Measurements from ENCODE around the gene UPK1A. TPM values are rescaled to one million over a fixed set of nuclear protein-coding genes. Genes with fewer than 3 reads are reported as not detected.

The UPK1A gene
- total RNA-seq, 4 donors from 2014 or later = 5.1 to 45.2 (median 16.5) TPM

DNA sequence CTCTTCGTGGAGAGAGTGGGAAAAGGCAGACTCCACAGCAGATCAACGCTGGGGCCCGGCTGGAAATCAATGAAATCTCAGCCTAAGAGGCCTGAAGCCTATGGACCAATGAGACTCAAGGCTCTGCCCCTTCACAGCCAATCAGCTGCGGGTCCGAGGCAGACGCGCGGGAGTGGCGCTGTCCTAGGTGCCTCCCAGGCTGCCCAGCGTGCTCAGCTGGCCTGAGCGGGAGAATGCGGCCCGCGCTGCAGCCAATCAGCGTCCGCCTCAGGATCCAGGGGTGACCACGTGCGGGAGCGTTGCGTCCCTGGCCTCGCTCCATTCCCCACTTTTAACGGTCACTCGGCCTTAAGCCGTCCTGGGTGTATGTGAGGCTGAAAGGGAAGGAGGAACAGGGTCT is 37.9 kb downstream of the UPK1A start, which contains the start of gene ZBTB32:
ZBTB32 (plus strand) TSS at position 341 of the 400 bp plus-strand sequence. CDS start 10,069 bp downstream, outside the sequence.
- 42 to 43% methylated on average over 19 to 24 of the region's 24 CpGs for WGBS, 2 donors
- TF ChIP-seq, protein P1, sequence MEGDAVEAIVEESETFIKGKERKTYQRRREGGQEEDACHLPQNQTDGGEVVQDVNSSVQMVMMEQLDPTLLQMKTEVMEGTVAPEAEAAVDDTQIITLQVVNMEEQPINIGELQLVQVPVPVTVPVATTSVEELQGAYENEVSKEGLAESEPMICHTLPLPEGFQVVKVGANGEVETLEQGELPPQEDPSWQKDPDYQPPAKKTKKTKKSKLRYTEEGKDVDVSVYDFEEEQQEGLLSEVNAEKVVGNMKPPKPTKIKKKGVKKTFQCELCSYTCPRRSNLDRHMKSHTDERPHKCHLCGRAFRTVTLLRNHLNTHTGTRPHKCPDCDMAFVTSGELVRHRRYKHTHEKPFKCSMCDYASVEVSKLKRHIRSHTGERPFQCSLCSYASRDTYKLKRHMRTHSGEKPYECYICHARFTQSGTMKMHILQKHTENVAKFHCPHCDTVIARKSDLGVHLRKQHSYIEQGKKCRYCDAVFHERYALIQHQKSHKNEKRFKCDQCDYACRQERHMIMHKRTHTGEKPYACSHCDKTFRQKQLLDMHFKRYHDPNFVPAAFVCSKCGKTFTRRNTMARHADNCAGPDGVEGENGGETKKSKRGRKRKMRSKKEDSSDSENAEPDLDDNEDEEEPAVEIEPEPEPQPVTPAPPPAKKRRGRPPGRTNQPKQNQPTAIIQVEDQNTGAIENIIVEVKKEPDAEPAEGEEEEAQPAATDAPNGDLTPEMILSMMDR (IDR thresholded peaks at IDR 0.05) = no peak
- no peak for TF ChIP-seq POLR2A (IDR thresholded peaks at IDR 0.05)
- no peak for DNase-seq (ENCODE audit: low spot score in 2 of 2)
- intact Hi-C loops (cut with DNase I; ENCODE audit: low total_unique reads) = no loop called here
- H3K4me3 ChIP-seq (ENCODE audit: low read depth, poor library complexity, severe bottlenecking) = no peak within 1 kb of the TSS

DNA sequence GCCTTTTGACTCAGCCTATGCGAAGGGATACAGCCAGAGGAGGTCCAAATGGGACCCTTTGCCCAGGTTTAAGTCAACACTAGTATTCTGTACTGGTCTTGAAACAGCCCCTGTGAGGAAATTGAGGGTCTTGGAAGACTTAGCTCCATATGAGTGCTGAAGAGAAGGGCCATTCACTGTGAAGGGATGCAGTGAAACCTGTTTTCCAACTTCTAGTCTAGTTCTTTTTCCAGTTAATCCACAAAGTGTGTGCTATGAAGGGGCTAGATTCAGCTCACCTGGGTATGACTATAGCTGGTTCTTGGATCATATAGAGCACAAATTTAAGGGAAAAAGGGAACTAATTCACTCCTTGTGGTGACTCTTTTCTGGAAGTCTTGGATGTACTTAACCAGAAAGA is 42.1 kb downstream of the UPK1A start:
- no peak for DNase-seq (ENCODE audit: low spot score in 2 of 2)
- TF ChIP-seq, protein P1 (IDR thresholded peaks at IDR 0.05) = no peak
- 93 to 94% methylated on average over 1 of the region's 1 CpG for WGBS, 2 donors
- intact Hi-C loops (cut with DNase I; ENCODE audit: low total_unique reads) = no loop called here
- no peak overlapping the region for H3K4me3 ChIP-seq (ENCODE audit: low read depth, poor library complexity, severe bottlenecking)

DNA sequence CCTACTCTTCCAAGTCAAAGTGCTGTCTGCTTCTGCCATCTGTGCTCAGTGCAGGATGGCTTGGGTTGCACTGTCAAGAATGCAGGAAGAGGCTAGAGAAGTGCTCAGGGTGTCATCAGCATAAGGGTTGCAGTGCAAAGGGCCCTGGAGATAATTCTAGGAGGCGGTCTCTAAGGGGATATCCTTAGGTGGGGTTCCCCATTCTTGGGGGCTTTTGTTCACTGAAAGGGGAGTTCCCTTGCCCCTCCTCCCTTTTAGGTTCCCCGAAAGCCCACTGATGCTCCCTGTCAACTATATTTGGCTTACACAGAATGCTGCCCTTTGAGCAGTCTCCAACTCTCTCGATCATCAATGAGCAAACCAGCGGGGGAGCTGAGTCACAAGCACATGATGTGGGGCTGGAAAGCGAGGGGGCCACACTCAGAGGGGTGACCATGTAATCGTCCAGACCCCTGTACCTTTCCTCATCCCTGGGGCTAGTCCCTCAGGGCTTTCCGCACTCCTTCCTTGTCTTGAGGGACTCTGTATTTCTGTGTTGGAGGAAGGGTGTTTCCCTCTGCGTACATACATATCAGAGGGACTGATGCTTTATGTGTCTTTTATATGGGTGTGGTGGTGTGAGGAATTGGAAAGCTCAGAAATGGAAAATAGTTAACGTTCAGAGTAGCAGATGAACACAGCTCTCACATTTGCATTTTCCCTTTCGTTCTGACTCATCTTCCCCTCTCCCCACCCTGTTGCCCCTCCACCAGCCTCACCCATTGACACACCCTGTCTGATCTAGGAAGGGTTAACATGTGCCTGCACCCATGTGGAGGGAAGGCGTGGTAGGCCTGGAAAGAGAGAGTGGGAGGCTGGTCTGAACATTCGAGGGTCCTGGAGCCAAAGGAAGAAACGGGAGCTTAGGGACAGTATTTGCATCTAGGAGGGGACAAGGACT is 44.7 kb downstream of the UPK1A start:
- DNase-seq (ENCODE audit: low spot score in 2 of 2) = no peak
- WGBS, 2 donors = 39 to 49% methylated on average over 13 of the region's 13 CpGs
- intact Hi-C loops (cut with DNase I; ENCODE audit: low total_unique reads) = no loop called here
- H3K4me3 ChIP-seq (ENCODE audit: low read depth, poor library complexity, severe bottlenecking) = no peak overlapping the region
- TF ChIP-seq, protein P1 (IDR thresholded peaks at IDR 0.05) = no peak
- TF ChIP-seq POLR2A (IDR thresholded peaks at IDR 0.05) = no peak

DNA sequence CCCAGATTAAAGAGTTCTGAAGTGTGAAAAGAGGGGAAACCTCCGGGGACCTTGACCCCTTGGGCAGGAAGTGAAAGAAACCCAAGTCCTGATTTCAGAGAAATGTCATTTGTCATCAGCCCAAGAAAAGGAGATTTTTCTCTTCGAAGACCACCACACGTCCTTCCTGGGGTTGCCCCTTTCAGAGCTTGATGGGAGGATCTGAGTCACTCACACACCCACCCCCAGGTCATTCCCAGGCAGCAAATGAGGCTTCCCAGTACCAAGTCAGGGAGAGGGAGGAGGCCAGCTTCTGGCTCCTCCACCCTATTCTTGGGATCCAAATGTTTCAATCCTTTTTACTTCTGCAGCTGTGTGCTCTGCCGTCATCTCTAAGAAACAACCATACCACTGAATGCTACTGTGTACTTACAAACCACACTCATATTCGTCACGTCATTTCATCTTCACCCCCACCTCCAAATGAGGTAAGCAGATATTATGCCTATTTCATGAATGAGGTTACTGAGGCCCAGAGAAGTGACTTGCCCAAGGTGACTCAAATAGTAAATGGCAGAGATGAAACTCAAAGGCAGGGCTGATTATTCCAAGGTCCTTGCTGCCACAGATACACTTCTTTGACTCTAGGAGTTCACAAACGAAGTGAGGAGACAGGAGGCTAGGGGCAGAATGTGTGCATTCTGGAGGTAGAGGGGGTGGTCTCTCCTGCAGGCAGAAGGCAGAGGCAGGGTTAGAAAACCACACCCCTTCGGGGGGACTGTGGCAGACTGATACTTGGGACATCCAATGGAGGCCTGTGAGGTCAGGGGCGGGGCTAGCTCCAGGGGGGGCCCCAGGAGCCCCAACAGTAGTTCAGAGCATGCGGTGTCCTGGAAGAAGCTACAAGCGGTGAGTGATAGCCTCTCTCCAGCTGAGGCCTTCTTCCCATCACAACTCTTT is 46.5 kb downstream of the UPK1A start:
- H3K4me3 ChIP-seq (ENCODE audit: low read depth, poor library complexity, severe bottlenecking) = no peak overlapping the region
- TF ChIP-seq POLR2A (IDR thresholded peaks at IDR 0.05) = no peak
- TF ChIP-seq, protein P1 (IDR thresholded peaks at IDR 0.05) = no peak
- WGBS, 2 donors = 74 to 76% methylated on average over 10 to 11 of the region's 11 CpGs
- intact Hi-C loops (cut with DNase I; ENCODE audit: low total_unique reads) = no loop called here
- no peak for DNase-seq (ENCODE audit: low spot score in 2 of 2)

DNA sequence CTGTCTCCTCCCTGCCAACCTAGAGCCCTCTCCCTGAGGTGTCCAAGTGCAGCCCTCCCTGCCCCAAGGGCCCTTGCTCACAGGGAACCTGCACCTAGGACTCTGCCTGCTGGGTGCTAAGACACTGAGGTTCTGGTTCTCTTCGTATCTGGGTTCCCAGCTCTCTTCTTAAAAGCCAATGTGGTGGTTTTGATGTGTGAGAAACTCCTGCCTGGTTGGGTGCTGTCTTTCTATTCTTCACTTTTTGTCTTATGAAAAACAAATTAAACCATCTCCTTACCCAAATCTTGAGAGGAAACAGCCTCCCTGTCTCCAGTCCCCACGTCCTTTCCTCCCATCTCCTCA is 47.2 kb downstream of the UPK1A start:
- no peak overlapping the region for H3K4me3 ChIP-seq (ENCODE audit: low read depth, poor library complexity, severe bottlenecking)
- no peak for DNase-seq (ENCODE audit: low spot score in 2 of 2)
- WGBS, 2 donors = 78 to 85% methylated on average over 2 of the region's 2 CpGs
- TF ChIP-seq, protein P1 (IDR thresholded peaks at IDR 0.05) = no peak
- no peak for TF ChIP-seq POLR2A (IDR thresholded peaks at IDR 0.05)
- intact Hi-C loops (cut with DNase I; ENCODE audit: low total_unique reads) = no loop called here
